Activated T-cell treated with anti-CD3 and anti-CD28 coated beads, Interleukin-2, amount 50 U/mL, for 4 hours (primary cell): ENCODE data around the gene SMS. TPM values are rescaled to one million over a fixed set of nuclear protein-coding genes. Genes with fewer than 3 reads are reported as not detected.

Source experiments
- ATAC-seq, 2 donors: fragments of 200-7000 bp; cut with Tn5 transposase; one replicate each; pipeline ENCODE4 v1.10.0; 2021
- DNase-seq: peaks from one replicate; pipeline ENCODE4 v3.0.0-alpha.2; 2020
- H3K27me3 Mint-ChIP-seq: one replicate; pipeline ENCODE4 v1.8.0; 2021; ENCODE audit warnings: low read depth, mixed read lengths
- H3K36me3 Mint-ChIP-seq: one replicate; pipeline ENCODE4 v1.8.0; 2022; ENCODE audit warnings: mixed read lengths; ENCODE audit not compliant: insufficient read depth
- H3K4me1 Mint-ChIP-seq: one replicate; pipeline ENCODE4 v1.8.0; 2021; ENCODE audit warnings: low read depth, mixed read lengths
- H3K4me3 Mint-ChIP-seq: one replicate; pipeline ENCODE4 v1.8.0; 2021; ENCODE audit warnings: mild to moderate bottlenecking, moderate library complexity, mixed read lengths
- H3K9me3 Mint-ChIP-seq: one replicate; pipeline ENCODE4 v1.8.0; 2021; ENCODE audit warnings: mixed read lengths
- total RNA-seq, 3 donors: library from RNA; stranded (reverse); gene quantifications; one replicate each; pipeline ENCODE4 v1.2.1, GENCODE V29; 2021

Gene SMS
- total RNA-seq, 3 donors from 2014 or later: 78.4 to 109 (median 92.2) TPM

DNA sequence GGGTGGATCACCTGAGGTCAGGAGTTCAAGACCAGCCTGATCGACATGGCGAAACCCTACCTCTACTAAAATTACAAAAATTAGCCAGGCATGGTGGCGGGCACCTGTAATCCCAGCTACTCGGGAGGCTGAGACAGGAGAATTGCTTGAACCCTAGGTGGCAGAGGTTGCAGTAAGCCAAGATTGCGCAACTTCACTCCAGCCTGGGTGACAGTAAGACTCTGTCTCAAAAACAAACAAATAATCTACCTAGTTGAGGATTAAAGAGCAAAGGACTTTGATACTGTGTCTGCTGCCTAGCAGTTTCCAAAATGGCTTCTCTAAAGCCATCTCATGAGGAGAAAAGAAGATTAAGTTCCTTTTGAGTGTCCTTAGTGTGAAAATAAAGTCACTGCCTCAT is 37.8 kb downstream of the SMS start:
- Mint-ChIP-seq H3K27me3 (no peaks in the 10 kb centered on the region), H3K9me3 (no peaks in the 10 kb centered on the region), H3K4me1 (peaks cover 13% of the 10 kb centered on the region), H3K36me3 (peaks cover 15% of the 10 kb centered on the region), H3K4me3 (no peak overlapping the region)
- DNase-seq (no peak), ATAC-seq (no peak)

GRCh38 chrX:21982311-21982710 is 41.8 kb downstream of the SMS start:
- H3K36me3 Mint-ChIP-seq: peaks cover 11% of the 10 kb centered on the region
- no peaks in the 10 kb centered on the region for H3K9me3 Mint-ChIP-seq
- H3K4me1 Mint-ChIP-seq: peaks cover 5% of the 10 kb centered on the region
- H3K27me3 Mint-ChIP-seq: no peaks in the 10 kb centered on the region
- ATAC-seq (no peak), DNase-seq (no peak)
- H3K4me3 Mint-ChIP-seq: no peak overlapping the region

GRCh38 chrX:21985332-21985777 is 44.8 kb downstream of the SMS start:
- Mint-ChIP-seq H3K4me1 (peaks cover 18% of the 10 kb centered on the region), H3K27me3 (no peaks in the 10 kb centered on the region), H3K4me3 (no peak overlapping the region), H3K36me3 (peaks cover 9% of the 10 kb centered on the region), H3K9me3 (no peaks in the 10 kb centered on the region)
- DNase-seq (peak; percentile 64), ATAC-seq (peak; percentile 89)

DNA sequence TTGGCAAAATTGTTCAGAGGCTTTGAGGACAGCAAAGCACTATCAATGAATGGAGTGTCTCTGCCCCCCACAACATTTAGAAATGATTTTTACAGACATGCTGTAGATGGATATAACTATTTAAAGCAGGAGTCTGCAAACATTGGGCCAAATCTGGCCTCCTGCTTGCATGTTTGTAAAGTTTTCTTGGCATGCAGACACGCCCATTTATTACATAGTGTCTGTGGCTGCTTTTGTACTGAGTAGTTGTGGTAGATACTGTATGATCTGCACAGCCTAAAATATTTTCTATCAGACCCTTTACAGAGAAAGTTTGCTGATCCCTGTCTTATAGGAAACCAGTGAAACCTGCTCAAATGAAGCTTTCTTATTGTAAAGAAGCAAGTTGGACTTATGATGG is 46.1 kb downstream of the SMS start:
- H3K4me3 Mint-ChIP-seq: no peak overlapping the region
- H3K4me1 Mint-ChIP-seq: peaks cover 23% of the 10 kb centered on the region
- peaks cover 9% of the 10 kb centered on the region for H3K36me3 Mint-ChIP-seq
- H3K27me3 Mint-ChIP-seq: no peaks in the 10 kb centered on the region
- no peaks in the 10 kb centered on the region for H3K9me3 Mint-ChIP-seq
- no peak for ATAC-seq
- DNase-seq: no peak

DNA sequence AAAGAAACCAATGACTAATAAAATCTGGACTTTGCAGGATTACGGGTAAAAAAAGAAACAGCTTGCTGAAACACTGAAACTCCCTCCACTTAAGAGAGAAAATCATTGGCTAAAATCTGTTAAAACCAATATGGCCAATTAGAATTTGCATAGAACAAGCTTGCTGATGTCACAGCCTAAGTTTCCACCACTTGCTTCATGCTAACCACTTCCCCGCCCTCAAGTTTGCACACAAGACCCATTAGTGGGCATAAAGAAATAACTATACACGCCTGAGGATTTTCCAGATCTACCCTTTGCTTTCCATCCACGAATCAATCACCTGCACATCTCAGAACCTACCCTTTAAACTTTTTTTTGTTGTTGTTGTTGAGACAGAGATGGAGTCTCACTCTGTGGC is 48.9 kb downstream of the SMS start:
- peaks cover 9% of the 10 kb centered on the region for H3K36me3 Mint-ChIP-seq
- peaks cover 25% of the 10 kb centered on the region for H3K4me1 Mint-ChIP-seq
- no peaks in the 10 kb centered on the region for H3K9me3 Mint-ChIP-seq
- DNase-seq (no peak), ATAC-seq (peak; percentile 23 to 39)
- no peak overlapping the region for H3K4me3 Mint-ChIP-seq
- no peaks in the 10 kb centered on the region for H3K27me3 Mint-ChIP-seq

DNA sequence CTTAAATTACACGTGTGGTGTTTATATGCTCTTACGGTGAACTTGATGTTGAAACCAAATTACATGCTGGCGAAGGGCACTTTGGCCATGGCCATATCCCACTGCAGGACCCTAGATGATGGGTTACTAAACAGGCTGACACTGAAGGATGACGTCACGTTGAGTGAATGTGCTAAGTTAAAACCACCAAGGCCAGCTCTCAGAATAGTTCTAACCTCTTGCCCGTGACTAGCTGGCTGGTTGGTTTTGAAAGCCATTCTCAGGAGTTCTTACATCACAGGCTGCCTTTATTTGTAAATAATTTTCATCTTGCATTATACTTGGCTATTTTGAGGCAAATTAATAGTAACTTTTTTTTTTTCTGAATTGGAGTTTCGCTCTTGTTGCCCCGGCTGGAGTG is 50.3 kb downstream of the SMS start:
- H3K9me3 Mint-ChIP-seq: no peaks in the 10 kb centered on the region
- no peak for DNase-seq
- H3K4me1 Mint-ChIP-seq: peaks cover 24% of the 10 kb centered on the region
- H3K27me3 Mint-ChIP-seq: no peaks in the 10 kb centered on the region
- peaks cover 5% of the 10 kb centered on the region for H3K36me3 Mint-ChIP-seq
- ATAC-seq: no peak
- H3K4me3 Mint-ChIP-seq: no peak overlapping the region

DNA sequence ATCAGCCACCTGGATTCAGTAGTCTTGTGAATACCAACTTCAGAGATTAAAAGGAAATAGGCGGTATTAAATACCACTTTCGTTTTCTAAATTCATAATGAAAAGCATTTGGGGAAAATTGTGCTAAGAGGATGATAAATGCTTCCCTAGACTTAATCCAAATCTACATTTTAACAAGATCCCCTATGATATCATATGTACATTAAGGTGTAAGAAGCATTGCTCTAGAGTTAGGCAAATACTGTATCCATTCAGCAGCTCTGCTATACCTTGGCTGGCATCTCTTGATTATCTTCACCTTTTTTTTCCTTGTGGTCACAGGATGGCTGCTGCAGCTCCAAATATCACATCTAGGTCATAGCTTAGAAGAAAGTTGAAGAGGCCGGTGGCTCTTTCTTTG is 51.0 kb downstream of the SMS start:
- Mint-ChIP-seq H3K9me3 (no peaks in the 10 kb centered on the region), H3K27me3 (no peaks in the 10 kb centered on the region), H3K4me1 (peaks cover 28% of the 10 kb centered on the region), H3K4me3 (no peak overlapping the region), H3K36me3 (peaks cover 5% of the 10 kb centered on the region)
- ATAC-seq (peak in 1 of 2 donors; percentile 18), DNase-seq (no peak)

DNA sequence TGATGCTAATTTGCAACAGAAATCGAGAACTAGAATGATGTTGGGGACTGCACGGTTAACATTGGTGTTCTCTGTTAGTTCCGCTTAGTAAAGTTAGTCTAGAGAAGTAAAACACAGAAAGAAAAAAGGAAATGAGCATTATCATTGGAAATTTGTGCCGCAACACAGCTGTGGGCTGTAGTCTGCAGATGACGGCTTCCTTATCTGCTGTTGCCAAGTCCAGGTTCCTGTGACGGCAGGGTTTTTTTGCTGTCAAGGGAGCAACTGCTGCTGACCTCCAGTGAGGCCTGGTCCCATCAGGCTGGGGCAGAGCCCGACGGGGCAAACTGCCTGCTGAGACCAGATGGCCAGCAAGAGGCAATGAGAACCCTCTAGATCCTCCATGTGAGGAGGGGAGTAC is 52.8 kb downstream of the SMS start:
- H3K36me3 Mint-ChIP-seq: peaks cover 5% of the 10 kb centered on the region
- DNase-seq: no peak
- H3K4me3 Mint-ChIP-seq: no peak overlapping the region
- H3K27me3 Mint-ChIP-seq: no peaks in the 10 kb centered on the region
- no peak for ATAC-seq
- H3K4me1 Mint-ChIP-seq: peaks cover 31% of the 10 kb centered on the region
- no peaks in the 10 kb centered on the region for H3K9me3 Mint-ChIP-seq

DNA sequence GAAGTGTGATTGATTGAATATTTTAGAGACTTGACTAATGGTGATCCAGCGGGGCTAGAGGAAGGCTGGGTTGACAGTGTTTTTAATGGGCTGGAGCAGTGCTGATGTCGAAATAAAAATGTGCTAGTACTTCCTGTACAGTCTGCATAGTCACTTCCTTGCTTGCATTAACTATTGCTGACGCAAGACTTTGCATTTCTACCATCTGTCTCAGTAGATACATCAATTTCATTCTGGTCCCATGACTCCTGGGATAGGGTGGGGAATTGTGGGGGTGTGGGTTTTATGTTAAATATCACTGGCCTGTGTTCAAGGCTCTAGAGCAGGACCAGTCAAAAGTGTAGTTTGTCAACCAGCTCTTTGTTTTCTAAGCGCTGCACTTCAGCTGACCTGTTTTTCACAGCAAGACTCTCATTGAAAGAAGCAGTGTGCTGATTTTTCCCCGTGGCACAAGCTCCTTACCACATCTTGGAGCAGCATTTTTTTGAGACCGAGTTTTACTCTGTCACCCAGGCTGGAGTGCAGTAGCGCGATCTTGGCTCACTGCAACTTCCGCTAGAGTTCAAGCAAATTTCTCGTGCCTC is 56.5 kb downstream of the SMS start:
- H3K27me3 Mint-ChIP-seq: no peaks in the 10 kb centered on the region
- H3K9me3 Mint-ChIP-seq: no peaks in the 10 kb centered on the region
- no peak for DNase-seq
- no peak overlapping the region for H3K4me3 Mint-ChIP-seq
- ATAC-seq: no peak
- H3K4me1 Mint-ChIP-seq: peaks cover 10% of the 10 kb centered on the region
- H3K36me3 Mint-ChIP-seq: no peaks in the 10 kb centered on the region

DNA sequence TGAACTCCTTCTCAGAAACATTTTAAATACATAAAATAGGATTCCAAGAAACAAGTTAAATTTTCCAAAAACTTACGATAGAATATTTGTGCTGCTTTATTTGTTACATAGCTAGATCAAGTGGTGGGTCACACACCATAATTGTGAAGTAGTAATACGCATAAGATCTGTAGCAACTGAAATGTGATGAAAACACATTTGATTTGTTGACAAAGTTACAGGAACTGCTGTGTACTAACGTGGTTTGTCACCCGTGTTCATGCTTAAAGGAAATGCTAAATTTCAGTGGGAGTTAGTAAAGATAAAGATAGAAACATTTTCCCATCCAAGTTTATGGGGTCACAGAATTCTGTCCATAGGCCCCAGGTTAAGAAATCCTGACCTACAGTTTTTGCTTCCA is 57.5 kb downstream of the SMS start:
- H3K36me3 Mint-ChIP-seq: no peaks in the 10 kb centered on the region
- H3K27me3 Mint-ChIP-seq: no peaks in the 10 kb centered on the region
- no peak for DNase-seq
- ATAC-seq: no peak
- H3K9me3 Mint-ChIP-seq: no peaks in the 10 kb centered on the region
- no peak overlapping the region for H3K4me3 Mint-ChIP-seq
- peaks cover 10% of the 10 kb centered on the region for H3K4me1 Mint-ChIP-seq

GRCh38 chrX:22004866-22005265 is 64.4 kb downstream of the SMS start:
- DNase-seq (no peak), ATAC-seq (no peak)
- no peak overlapping the region for H3K4me3 Mint-ChIP-seq
- no peaks in the 10 kb centered on the region for H3K4me1 Mint-ChIP-seq
- no peaks in the 10 kb centered on the region for H3K9me3 Mint-ChIP-seq
- peaks cover 4% of the 10 kb centered on the region for H3K36me3 Mint-ChIP-seq
- H3K27me3 Mint-ChIP-seq: no peaks in the 10 kb centered on the region

DNA sequence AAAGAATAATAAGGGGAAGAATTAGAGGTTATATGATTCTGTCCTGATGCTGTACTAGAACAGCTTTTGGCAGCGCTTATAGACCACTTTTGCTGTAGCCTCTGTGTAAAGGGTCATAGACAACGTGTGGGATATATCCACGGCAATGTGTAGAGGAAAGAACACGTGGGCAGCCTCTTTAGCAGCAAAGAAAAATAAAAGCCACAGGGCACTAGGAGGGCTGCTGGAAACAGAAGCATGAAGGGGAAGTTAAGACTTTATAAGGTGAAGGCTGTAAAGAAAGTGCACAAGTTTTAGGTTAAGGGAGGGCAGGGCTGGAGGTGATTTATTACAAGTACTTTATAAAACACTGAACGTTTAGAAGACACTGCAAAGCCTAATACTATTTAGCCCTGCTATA is 71.5 kb downstream of the SMS start:
- no peaks in the 10 kb centered on the region for H3K4me1 Mint-ChIP-seq
- H3K27me3 Mint-ChIP-seq: no peaks in the 10 kb centered on the region
- no peak overlapping the region for H3K4me3 Mint-ChIP-seq
- ATAC-seq (no peak), DNase-seq (no peak)
- H3K36me3 Mint-ChIP-seq: no peaks in the 10 kb centered on the region
- H3K9me3 Mint-ChIP-seq: no peaks in the 10 kb centered on the region

DNA sequence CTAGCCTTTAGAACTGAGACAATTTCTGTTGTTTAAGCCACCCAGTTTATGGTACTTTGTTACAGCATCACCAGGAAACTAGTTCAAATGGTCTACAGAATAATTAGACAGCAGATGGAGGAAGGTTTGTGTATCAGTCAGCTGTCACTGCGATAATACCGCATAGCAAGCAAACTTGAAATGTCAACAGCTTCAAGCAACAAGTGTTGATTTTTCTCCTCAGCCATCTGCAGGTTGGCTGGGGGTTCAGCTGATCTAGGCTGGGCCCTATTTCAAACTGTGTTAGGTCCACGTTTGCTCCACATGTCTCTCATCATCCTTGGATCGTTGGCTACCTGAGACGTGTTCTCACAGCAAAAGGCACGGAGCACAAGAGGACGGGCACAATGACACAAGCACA is 72.4 kb downstream of the SMS start:
- no peaks in the 10 kb centered on the region for H3K27me3 Mint-ChIP-seq
- H3K4me3 Mint-ChIP-seq: no peak overlapping the region
- H3K36me3 Mint-ChIP-seq: no peaks in the 10 kb centered on the region
- ATAC-seq (no peak), DNase-seq (no peak)
- H3K9me3 Mint-ChIP-seq: no peaks in the 10 kb centered on the region
- no peaks in the 10 kb centered on the region for H3K4me1 Mint-ChIP-seq

DNA sequence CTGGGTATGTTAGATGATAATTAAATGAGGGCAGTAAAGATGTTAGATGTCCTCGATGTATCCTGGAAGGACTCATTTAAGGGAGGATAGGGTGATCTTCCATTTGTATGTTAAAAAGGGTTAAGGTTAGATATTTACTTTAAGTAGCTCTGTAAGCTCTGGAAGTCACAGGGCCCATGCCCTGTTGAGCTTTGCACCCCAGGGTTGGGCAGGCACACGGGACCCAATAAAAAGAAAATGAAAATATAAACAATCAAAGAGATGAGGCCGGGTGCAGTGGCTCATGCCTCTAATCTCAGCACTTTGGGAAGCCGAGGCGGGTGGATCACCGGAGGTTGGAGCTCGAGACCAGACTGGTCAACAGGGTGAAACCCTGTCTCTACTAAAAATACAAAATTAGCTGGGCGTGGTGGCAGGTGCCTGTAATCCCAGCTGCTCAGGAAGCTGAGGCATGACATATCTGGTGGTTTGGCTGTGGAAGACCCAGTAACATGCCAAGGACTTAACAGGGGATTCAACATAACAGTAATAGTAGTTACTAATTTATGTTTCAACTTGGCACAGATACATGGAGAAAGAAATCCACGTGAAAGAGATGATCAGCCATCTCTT is 74.7 kb downstream of the SMS start:
- Mint-ChIP-seq H3K27me3 (no peaks in the 10 kb centered on the region), H3K4me3 (no peak overlapping the region), H3K36me3 (no peaks in the 10 kb centered on the region), H3K4me1 (no peaks in the 10 kb centered on the region), H3K9me3 (no peaks in the 10 kb centered on the region)
- DNase-seq (no peak), ATAC-seq (no peak)

- H3K4me1 Mint-ChIP-seq: no peaks in the 10 kb centered on the region
- no peaks in the 10 kb centered on the region for H3K36me3 Mint-ChIP-seq
- H3K4me3 Mint-ChIP-seq: no peak overlapping the region
- no peaks in the 10 kb centered on the region for H3K9me3 Mint-ChIP-seq
- ATAC-seq: no peak
- H3K27me3 Mint-ChIP-seq: no peaks in the 10 kb centered on the region
- DNase-seq: no peak
Observed at GRCh38 chrX:22021751-22022324, 81.3 kb downstream of the SMS start.
